SK-N-SH (cell line): ENCODE results near the gene PPM1A. TPM values are rescaled to one million over a fixed set of nuclear protein-coding genes. Genes with fewer than 3 reads are reported as not detected.

ENCODE experiments used
- CTCF ChIA-PET: fragments of 300-600, 350-600 bp; formaldehyde crosslinking; extraction: SDS; loops from one replicate; lab custom pipeline; 2021; lab: Yijun Ruan, JAX
- POLR2A ChIA-PET: fragments of 350-600 bp; sonication (Branson Sonifier 250); formaldehyde crosslinking; extraction: SDS; loops from one replicate; lab custom pipeline; 2020; ENCODE audit warnings: antibody characterized with exemption, inconsistent platforms; lab: Yijun Ruan, JAX
- DNase-seq: peaks from one replicate; pipeline ENCODE4 v3.0.0; 2012
- H2AFZ ChIP-seq: fragments of 200-600 bp; sonication (generic); 2 replicates; pipeline ENCODE4 v1.8.1; 2016; ENCODE audit warnings: antibody characterized with exemption, mild to moderate bottlenecking, low read depth
- H3F3A ChIP-seq: fragments of 200-600 bp; sonication (generic); replicated peaks from 2 replicates; pipeline ENCODE3; 2016; ENCODE audit warnings: antibody characterized with exemption, mild to moderate bottlenecking; ENCODE audit not compliant: insufficient read depth
- H3K27ac ChIP-seq, 2 experiments: fragments of 200-500 bp in 1 of 2; fragments of 200-600 bp in 1 of 2; sonication (Bioruptor generic) in 1 of 2; sonication (generic), shearing (Covaris generic) in 1 of 2; 2 replicates each; pipeline versions ENCODE4 v1.5.1 to v1.6.1; 2014 to 2016; ENCODE audit warnings: low read depth in 2 of 2, inconsistent platforms in 1 of 2, low read length in 1 of 2, mild to moderate bottlenecking in 1 of 2, mixed read lengths in 1 of 2
- H3K27me3 ChIP-seq: fragments of 200-600 bp; sonication (generic), shearing (Covaris generic); 2 replicates; pipeline ENCODE4 v1.6.1; 2016; ENCODE audit warnings: mixed run types; ENCODE audit not compliant: insufficient read depth
- H3K36me3 ChIP-seq, 2 experiments: fragments of 200-500 bp in 1 of 2; fragments of 200-600 bp in 1 of 2; sonication (Bioruptor generic) in 1 of 2; sonication (generic) in 1 of 2; replicated peaks in 1 of 2; 2 replicates each; pipeline versions ENCODE3 to v1.5.1; 2014 to 2016; ENCODE audit warnings: low read length in 1 of 2, mild to moderate bottlenecking in 1 of 2; ENCODE audit not compliant: insufficient read depth in 2 of 2, control insufficient read depth in 1 of 2
- H3K4me1 ChIP-seq, 2 experiments: fragments of 200-500 bp in 1 of 2; fragments of 200-600 bp in 1 of 2; sonication (Bioruptor generic) in 1 of 2; sonication (generic), shearing (Covaris generic) in 1 of 2; 2 replicates each; pipeline versions ENCODE4 v1.5.1 to v1.6.1; 2014 to 2016; ENCODE audit warnings: low read depth in 1 of 2, low read length in 1 of 2, mixed run types in 1 of 2; ENCODE audit not compliant: insufficient read depth in 2 of 2, control insufficient read depth in 1 of 2
- H3K4me2 ChIP-seq: fragments of 200-600 bp; sonication (generic), shearing (Covaris generic); 2 replicates; pipeline ENCODE4 v1.6.1; 2017; ENCODE audit warnings: mixed run types
- H3K4me3 ChIP-seq, 2 experiments: fragments of 200-500 bp in 1 of 2; fragments of 200-600 bp in 1 of 2; sonication (Bioruptor generic) in 1 of 2; sonication (generic), shearing (Covaris generic) in 1 of 2; 2 replicates each; pipeline versions ENCODE4 v1.5.1 to v1.8.1; 2014 to 2016; ENCODE audit warnings: low read depth in 2 of 2, inconsistent platforms in 1 of 2, low read length in 1 of 2, mild to moderate bottlenecking in 1 of 2, mixed read lengths in 1 of 2, moderate library complexity in 1 of 2
- H3K79me2 ChIP-seq: fragments of 200-600 bp; sonication (generic); 2 replicates; pipeline ENCODE4 v1.8.1; 2017; ENCODE audit warnings: mild to moderate bottlenecking; ENCODE audit not compliant: insufficient read depth
- H3K9ac ChIP-seq: fragments of 200-600 bp; sonication (generic); 2 replicates; pipeline ENCODE4 v1.6.1; 2017; ENCODE audit warnings: mixed run types
- H3K9me2 ChIP-seq: fragments of 200-600 bp; sonication (generic); 2 replicates; pipeline ENCODE4 v1.6.1; 2017; ENCODE audit warnings: mixed run types
- H3K9me3 ChIP-seq: fragments of 200-600 bp; sonication (generic); 2 replicates; pipeline ENCODE4 v1.6.1; 2017; ENCODE audit warnings: mixed run types, mild to moderate bottlenecking, moderate library complexity
- H4K20me1 ChIP-seq: fragments of 200-600 bp; sonication (generic); 2 replicates; pipeline ENCODE4 v1.6.1; 2017; ENCODE audit warnings: mild to moderate bottlenecking, mixed run types; ENCODE audit not compliant: insufficient read depth
- ELF1 ChIP-seq: IDR thresholded peaks from 2 replicates; pipeline ENCODE4 v1.4.0; 2012
- EP300 ChIP-seq, 2 experiments: IDR thresholded peaks; 2 replicates each; pipeline versions ENCODE4 v1.4.0 to v1.6.1; 2012; ENCODE audit warnings: borderline replicate concordance in 1 of 2, low read depth in 1 of 2, low read length in 1 of 2
- FOSL2 ChIP-seq: IDR thresholded peaks from 2 replicates; pipeline ENCODE4 v1.4.0; 2012; ENCODE audit warnings: low read depth, mild to moderate bottlenecking, moderate library complexity, borderline replicate concordance
- GATA2 ChIP-seq: sonication (generic); formaldehyde crosslinking; IDR thresholded peaks from 2 replicates; pipeline ENCODE4 v1.5.0; 2020; ENCODE audit warnings: mild to moderate bottlenecking, missing genetic modification reagents
- MEF2A ChIP-seq: IDR thresholded peaks from 2 replicates; pipeline ENCODE4 v1.4.0; 2012; ENCODE audit warnings: low read depth, borderline replicate concordance
- RAD21 ChIP-seq: IDR thresholded peaks from 2 replicates; pipeline ENCODE4 v1.6.1; 2012; ENCODE audit warnings: mild to moderate bottlenecking, low read length
- SMC3 ChIP-seq: IDR thresholded peaks from 2 replicates; pipeline ENCODE4 v1.6.1; 2012; ENCODE audit warnings: low read depth, low read length, improper control_type of control experiment
- polyA plus RNA-seq, 3 experiments: library from polyadenylated mRNA; depleted of rRNA; stranded (reverse); fragments of >200 nt; gene quantifications; 2 replicates each; pipeline ENCODE4 v1.2.3, GENCODE V29; 2012
- TF ChIP-seq, protein P1 (sequence below): IDR thresholded peaks from 2 replicates; pipeline ENCODE4; 2012
- TF ChIP-seq, protein P2 (sequence below): IDR thresholded peaks from 2 replicates; pipeline ENCODE4 v1.4.0; 2012; ENCODE audit warnings: low read depth, borderline replicate concordance

Gene PPM1A
- polyA plus RNA-seq, 1 of the 3 experiments (the other 2 are of a cell fraction), result 12.3 TPM

DNA sequence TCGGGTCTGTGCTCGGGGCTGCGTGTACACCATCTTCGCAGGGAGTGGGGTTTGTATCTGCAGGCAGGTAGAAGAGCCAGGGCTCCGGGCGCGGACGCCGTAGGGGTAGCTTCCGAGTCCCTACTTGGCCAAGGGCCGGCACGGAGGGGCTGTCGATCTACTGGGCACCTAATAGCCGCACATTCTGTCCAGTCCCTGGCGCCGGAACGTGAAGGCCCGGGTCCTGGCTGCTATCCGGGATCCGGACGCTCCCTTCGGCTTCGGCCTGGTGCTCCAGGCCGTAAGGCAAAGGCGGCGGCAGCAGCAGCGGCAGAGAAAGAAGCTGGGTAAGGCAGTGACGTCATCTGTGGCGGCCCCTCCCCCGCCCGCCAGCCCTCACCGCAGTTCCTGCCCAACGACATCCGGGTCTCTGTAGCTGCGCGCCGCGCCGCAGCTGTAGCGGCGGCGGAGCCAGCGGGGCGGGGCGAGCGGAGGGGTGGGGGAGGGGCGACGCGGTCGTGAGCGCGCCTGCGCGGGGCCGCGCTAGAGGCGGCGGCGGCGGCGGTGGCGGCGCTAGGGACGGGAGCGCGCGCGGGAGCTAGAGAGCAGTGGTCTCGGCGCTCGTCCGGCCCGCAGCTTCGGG is at the start of gene PPM1A (continued):
- TF ChIP-seq EP300 (IDR thresholded peaks at IDR 0.05; ENCODE audit: borderline replicate concordance in 1 of 2, low read depth in 1 of 2, low read length in 1 of 2) (peak in 1 of 2 experiments; percentile 30; a peak in 1 of 4 replicates), FOSL2 (peak; percentile 27; the same call in 1 of the 2 replicates), ELF1 (no peak; the same call in 1 of the 2 replicates), RAD21 (no peak), MEF2A (no peak), SMC3 (no peak), GATA2 (no peak)
- TF ChIP-seq, protein P1, sequence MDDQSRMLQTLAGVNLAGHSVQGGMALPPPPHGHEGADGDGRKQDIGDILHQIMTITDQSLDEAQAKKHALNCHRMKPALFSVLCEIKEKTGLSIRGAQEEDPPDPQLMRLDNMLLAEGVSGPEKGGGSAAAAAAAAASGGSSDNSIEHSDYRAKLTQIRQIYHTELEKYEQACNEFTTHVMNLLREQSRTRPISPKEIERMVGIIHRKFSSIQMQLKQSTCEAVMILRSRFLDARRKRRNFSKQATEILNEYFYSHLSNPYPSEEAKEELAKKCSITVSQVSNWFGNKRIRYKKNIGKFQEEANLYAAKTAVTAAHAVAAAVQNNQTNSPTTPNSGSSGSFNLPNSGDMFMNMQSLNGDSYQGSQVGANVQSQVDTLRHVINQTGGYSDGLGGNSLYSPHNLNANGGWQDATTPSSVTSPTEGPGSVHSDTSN, result peak; percentile 10; the same call in 1 of the 2 replicates
- TF ChIP-seq, protein P2, sequence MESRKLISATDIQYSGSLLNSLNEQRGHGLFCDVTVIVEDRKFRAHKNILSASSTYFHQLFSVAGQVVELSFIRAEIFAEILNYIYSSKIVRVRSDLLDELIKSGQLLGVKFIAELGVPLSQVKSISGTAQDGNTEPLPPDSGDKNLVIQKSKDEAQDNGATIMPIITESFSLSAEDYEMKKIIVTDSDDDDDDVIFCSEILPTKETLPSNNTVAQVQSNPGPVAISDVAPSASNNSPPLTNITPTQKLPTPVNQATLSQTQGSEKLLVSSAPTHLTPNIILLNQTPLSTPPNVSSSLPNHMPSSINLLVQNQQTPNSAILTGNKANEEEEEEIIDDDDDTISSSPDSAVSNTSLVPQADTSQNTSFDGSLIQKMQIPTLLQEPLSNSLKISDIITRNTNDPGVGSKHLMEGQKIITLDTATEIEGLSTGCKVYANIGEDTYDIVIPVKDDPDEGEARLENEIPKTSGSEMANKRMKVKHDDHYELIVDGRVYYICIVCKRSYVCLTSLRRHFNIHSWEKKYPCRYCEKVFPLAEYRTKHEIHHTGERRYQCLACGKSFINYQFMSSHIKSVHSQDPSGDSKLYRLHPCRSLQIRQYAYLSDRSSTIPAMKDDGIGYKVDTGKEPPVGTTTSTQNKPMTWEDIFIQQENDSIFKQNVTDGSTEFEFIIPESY, result no peak

DNA sequence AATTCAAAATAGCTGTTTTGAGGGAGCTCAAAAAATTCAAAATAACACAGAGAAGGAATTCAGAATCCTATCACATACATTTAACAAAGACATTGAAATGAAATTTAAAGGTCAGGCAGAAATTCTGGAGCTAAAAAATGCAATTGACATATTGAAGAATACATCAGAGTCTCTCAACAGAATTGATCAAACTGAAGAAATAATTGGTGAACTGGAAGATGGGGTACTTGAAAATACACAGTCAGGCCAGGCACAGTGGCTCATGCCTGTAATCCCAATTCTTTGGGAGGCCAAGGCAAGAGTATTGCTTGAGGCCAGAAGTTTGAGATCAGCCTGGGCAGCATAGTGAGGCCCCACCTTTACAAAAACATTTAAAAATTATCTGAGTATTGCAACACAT is 49.7 kb upstream of the PPM1A start:
- Histone ChIP-seq H3K36me3 (no peaks in the 10 kb centered on the region), H3K9me3 (no peaks in the 10 kb centered on the region; the same call in 1 of the 2 replicates), H3K4me2 (no peak overlapping the region), H3K9ac (no peak overlapping the region), H3K27ac (no peak overlapping the region), H3K9me2 (no peaks in the 10 kb centered on the region), H3F3A (no peaks in the 10 kb centered on the region), H3K4me3 (no peak overlapping the region), H2AFZ (no peak overlapping the region), H4K20me1 (no peaks in the 10 kb centered on the region), H3K27me3 (no peaks in the 10 kb centered on the region), H3K4me1 (peaks cover 0 to 4% of the 10 kb centered on the region in 2 experiments; a peak in 2 of 4 replicates), H3K79me2 (no peaks in the 10 kb centered on the region)
- TF ChIP-seq EP300 (IDR thresholded peaks at IDR 0.05; ENCODE audit: borderline replicate concordance in 1 of 2, low read depth in 1 of 2, low read length in 1 of 2), result no peak
- TF ChIP-seq ELF1, result no peak
- TF ChIP-seq, protein P1, result no peak
- CTCF ChIA-PET, result interaction anchor here (2.7 kb wide), 1 partner anchor 235 kb away, joined by 12 read pairs; no protein-coding TSS in a partner anchor
- DNase-seq, result no peak
- POLR2A ChIA-PET, result no interaction called here
